GM15510 (cell line): Measurements from ENCODE around the gene FYN.

Experiments
- POLR2A ChIP-seq: IDR thresholded peaks from 3 replicates; pipeline ENCODE4 v1.6.1; 2011; ENCODE audit warnings: borderline replicate concordance; ENCODE audit not compliant: insufficient read length; ENCODE audit errors: extremely low read depth

Gene FYN

GRCh38 chr6:111686932-111687266 is 186.4 kb downstream of the FYN start:
- TF ChIP-seq POLR2A, result no peak

GRCh38 chr6:111686249-111686931 is 186.9 kb downstream of the FYN start:
- TF ChIP-seq POLR2A, result no peak

GRCh38 chr6:111685526-111685925 is 187.7 kb downstream of the FYN start:
- TF ChIP-seq POLR2A, result no peak

GRCh38 chr6:111685058-111685457 is 188.2 kb downstream of the FYN start:
- no peak for TF ChIP-seq POLR2A

GRCh38 chr6:111683749-111684267 is 189.4 kb downstream of the FYN start:
- no peak for TF ChIP-seq POLR2A

GRCh38 chr6:111683157-111683556 is 190.1 kb downstream of the FYN start:
- TF ChIP-seq POLR2A, result no peak

- TF ChIP-seq POLR2A, result no peak
Observed at GRCh38 chr6:111681860-111682259, 191.4 kb downstream of the FYN start.

- no peak for TF ChIP-seq POLR2A
Observed at GRCh38 chr6:111680015-111680712, 193.1 kb downstream of the FYN start.

GRCh38 chr6:111679126-111679858 is 194.0 kb downstream of the FYN start:
- TF ChIP-seq POLR2A, result no peak

GRCh38 chr6:111677249-111677990 is 195.8 kb downstream of the FYN start:
- TF ChIP-seq POLR2A, result no peak

- no peak for TF ChIP-seq POLR2A
Observed at GRCh38 chr6:111676383-111676782, 196.9 kb downstream of the FYN start.

- no peak for TF ChIP-seq POLR2A
Observed at GRCh38 chr6:111674883-111675282, 198.4 kb downstream of the FYN start.

GRCh38 chr6:111674413-111674812 is 198.8 kb downstream of the FYN start:
- TF ChIP-seq POLR2A, result no peak

- no peak for TF ChIP-seq POLR2A
Observed at GRCh38 chr6:111673937-111674336, 199.3 kb downstream of the FYN start.

GRCh38 chr6:111673532-111673931 is 199.7 kb downstream of the FYN start:
- TF ChIP-seq POLR2A, result no peak

- TF ChIP-seq POLR2A, result no peak
Observed at GRCh38 chr6:111672761-111673450, 200.3 kb downstream of the FYN start.
